Stimulated activated naive CD4-positive, alpha-beta T cell (primary cell): ENCODE measurements around the gene CRTC1.
"Not testable (repeated sequence)": the region's sequence is repeated elsewhere in the genome, so short reads cannot be mapped to it uniquely, and the experiment has no call there.

Experiments used
- DNase-seq, 6 experiments: peaks; one replicate each; lab custom pipeline; 2025; lab: John Stamatoyannopoulos, UW

The CRTC1 gene

DNA sequence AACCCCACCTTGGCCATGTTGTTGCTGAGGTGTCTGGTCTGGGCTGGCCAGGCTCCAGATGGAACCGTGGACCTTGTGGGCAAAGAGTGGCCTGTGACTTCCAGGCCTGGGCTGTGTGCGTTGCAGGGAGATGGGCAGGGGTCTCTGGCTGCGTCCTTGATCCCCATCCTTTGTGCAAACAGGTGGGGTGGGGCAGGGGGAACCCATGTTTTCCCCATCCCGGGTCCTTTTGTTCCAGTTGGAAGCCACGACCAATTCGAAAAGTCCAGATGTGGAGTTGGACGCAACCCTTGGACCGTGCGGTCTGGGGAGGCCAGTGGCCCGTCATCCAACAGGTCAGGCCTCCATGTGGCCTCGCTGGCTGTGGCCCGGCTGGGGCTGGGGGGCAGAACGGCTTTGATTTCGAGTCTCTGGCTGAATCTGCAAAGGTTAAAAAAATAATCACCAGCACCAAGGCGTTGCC lies 120.7 kb downstream of the CRTC1 start:
- no peak for DNase-seq

DNA sequence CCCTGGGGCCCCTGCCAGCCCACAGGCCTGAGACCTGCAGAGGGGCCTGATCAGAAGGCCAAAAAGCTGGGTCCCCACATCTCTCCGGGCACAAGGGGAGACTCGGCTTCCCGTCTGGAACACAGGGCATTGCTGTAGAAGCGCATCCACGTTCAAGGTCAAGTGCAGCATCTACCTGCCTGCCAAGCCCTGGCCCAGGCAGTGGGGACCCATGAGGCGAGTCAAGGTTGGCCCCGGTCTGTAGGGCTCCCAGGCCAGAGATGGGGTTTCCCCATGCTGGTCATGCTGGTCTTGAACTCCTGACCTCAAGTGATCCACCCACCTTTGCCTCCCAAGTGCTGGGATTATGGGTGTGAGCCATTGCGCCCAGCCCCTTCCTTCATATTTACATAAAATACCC lies 121.2 kb downstream of the CRTC1 start:
- no peak for DNase-seq

DNA sequence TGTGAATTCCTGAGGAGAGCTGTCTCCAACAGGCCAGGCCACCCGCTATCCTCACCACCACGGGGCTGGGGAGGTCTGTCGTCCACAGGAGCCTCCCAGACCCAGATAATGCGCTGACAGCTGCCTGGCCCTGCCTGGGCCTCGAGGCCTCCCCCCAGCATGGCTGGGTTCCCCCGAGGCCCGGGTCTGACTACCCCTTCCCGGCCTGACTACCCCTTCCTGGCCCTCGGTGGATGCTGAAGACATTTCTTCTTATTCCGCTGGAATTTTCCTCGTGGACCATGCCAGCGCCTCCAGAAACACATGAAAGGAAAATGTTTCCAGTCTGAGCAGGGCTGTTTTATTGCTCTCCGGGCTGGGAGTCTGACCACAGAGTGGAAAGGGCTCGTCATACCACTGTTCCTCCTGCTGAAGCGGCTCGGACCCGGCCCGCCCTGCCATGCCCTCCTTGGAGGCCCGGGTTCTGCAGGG lies 124.4 kb downstream of the CRTC1 start:
- no peak for DNase-seq

DNA sequence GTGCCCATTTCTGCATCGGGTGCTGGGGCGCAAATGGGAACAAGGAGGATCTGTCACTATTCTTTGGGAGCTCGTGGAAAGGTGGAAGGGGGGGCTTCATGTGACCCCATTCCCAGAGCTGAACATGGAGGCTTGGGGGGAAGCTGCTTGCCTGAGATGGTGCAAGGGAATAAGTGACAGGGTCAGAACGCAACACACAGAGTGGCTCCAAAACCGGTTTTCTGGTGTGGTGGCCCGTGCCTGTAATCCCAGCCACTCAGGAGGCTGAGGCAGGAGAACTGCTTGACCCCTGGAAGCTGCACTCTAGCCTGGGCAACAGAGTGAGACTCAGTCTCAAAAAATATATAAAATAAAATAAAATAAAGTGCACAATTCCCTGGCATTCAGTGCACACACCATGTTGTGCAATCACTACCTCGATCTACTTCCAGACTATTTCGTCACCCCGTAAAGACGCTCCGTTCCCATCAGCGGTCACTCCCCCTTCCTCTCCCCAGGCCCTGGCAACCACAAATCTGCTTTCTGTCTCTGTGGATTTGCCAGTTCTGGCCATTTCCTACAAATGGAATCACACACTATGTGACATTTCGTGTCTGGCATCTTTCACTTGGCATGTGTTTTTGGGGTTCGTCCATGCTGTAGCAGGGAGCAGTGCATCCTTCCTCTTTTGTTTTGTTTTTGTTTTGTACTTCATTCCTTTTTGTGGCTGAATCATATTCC lies 125.8 kb downstream of the CRTC1 start:
- DNase-seq, result no peak

DNA sequence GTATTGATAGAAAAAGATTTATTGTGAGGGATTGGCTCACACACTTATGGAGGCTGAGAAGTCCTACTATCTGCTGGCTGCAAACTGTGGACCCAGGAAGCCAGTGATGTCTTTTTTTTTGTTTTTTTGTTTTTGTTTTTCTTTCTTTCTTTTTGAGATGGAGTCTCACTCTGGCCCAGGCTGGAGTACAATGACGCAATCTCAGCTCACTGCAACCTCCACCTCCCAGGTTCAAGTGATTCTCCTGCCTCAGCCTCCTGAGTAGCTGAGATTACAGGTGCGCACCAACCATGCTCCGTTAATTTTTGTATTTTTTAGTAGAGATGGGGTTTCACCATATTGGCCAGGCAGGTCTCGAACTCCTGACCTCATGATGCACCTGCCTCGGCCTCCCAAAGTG lies 128.2 kb downstream of the CRTC1 start:
- DNase-seq, result not testable (repeated sequence)

DNA sequence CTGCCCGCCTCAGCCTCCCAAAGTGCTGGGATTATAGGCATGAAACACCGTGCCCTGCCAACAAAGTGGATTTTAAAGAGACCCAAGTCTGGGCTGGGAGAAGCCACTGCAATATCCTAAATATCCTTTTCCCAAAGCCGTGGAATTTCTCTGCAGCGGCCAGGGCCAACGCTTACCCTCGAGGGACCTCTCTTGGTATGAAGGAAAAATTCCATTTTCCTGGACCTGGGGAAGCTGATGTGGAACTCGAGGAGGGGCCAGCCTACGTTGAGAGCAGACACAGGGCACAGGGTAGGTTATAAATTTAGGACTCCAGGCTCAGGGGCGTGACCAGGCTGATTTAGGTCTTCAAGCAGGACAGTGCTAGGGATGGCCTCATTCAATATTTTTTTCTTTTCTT lies 130.6 kb downstream of the CRTC1 start:
- no peak for DNase-seq

DNA sequence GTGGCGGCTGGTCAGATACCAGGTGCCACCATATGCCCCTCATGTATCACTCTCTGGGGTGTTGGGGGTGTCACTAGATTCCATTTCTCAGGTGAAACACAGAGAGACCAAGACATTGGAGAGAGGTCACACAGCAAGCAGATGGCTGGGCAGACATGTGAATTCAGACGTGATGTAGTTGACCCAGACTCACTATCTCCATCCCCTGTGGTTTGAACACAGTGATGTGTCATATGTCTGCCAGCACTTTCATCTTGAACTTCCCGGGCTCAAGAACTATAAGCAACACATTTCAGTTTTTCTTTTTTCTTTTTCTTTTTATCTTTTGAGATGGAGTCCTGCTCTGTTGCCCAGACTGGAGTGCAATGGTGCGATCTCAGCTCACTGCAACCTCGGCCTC lies 132.2 kb downstream of the CRTC1 start:
- no peak for DNase-seq

DNA sequence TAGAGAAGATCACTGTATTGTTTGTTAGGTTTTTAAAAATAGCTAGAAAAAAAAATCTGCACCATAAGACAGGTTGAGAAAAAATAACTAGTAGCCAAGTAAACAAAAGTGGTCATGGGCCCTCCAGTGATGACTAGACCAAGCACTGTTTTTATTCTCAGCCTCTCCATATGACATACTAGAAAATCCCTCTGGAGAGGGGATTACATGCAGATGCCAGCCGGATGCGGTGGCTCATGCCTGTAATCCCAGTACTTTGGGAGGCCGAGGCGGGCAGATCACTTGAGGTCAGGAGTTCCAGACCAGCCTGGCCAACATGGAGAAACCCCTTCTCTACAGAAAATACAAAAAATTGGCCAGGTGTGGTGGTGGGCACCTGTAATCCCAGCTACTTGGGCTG lies 133.2 kb downstream of the CRTC1 start:
- DNase-seq, result not testable (repeated sequence)

DNA sequence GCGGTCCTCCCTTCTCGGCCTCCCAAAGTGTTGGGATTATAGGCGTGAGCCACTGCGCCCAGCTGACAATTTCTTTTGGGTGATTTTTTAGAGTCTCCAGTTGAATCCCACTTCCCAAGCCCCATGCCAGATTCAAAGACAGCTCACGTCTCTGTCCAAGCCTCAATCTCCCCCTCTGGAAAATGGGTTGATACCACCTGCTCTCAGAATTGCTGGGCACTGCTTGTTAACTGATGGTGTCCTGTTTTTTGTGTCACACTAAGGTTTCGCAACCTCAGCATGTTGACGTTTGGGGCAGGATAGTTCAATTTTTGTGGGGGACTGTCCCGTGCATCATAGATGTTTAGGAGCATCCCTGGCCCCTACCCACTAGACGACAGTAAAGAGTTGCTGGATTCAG lies 134.1 kb downstream of the CRTC1 start:
- no peak for DNase-seq

DNA sequence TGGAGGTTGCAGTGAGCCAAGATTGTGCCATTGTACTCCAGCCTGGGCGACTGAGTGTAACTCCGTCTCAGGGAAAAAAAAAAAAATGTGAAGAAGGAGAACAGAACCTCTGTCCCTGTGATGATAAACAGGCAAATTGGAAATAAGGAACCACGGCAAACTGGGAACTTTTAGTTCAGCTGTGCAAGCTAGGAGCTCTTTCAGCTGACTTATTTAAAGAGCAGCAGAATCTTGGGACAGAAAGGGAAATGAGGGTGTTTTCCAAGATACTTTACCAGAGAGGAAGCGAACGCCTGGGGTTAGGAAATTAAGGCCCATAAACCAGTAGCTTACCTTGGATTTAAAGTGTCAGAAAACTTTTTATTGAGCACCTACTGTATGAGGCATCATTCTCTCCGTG lies 145.3 kb downstream of the CRTC1 start:
- no peak for DNase-seq

DNA sequence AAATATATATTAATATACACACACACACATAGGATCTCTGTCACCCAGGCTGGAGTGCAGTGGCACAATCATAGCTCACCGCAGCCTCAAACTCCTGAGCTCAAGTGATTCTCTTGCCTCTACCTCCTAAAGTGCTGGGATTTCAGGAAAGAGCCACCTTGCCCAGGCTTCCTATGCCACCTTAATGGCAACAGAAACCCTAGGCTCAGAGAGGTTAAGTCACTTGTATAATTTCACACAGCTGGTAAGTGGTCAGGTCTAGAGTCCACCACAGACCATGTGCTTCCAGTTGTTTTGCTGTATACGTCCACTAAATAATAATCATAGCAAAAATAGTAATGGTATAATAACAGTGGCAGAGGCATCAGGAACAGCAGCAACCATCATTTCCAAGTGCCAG lies 147.0 kb downstream of the CRTC1 start:
- no peak for DNase-seq

DNA sequence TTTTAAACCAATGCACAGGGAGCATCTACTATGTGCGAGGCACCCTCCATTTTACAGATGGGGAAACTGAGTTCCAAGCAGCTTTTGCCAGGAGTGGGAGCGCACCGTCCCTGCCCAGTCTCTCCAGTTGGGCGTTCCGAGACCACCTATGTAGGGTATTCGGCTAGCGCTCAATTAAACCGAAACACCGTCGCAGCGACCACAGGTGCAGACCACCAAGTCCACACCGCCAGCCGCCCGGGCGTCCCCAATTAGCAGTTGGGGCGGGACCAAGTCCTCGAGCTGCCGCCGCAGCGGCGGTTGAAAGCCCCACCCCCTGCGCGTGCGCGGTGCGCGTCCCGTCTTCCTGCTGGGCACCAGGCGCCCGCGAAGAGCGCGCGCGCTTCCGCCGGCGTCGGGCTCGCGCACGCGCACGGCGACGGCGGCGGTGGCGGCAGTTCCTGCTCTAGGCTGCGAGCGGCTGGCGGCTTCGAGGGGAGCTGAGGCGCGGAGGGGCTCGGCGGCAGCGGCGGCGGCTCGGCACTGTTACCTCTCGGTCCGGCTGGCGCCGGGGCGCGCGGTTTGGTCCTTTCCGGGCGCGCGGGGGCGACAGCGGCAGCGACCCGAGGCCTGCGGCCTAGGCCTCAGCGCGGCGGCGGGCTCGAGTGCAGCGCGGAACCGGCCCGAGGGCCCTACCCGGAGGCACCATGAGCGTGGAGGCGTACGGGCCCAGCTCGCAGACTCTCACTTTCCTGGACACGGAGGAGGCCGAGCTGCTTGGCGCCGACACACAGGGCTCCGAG lies 148.2 kb downstream of the CRTC1 start, which contains the start of gene UPF1:
TSS of gene UPF1 (plus strand) at position 436 of the 782 bp plus-strand sequence. CDS start at position 687, 251 bp downstream.
- peak; percentile 88 to 96 (median 93) for DNase-seq
